ENCODE measurements around the gene TMEM150C. TPM values are rescaled to one million over a fixed set of nuclear protein-coding genes. Genes with fewer than 3 reads are reported as not detected.

Gene TMEM150C
- total and polyA plus RNA-seq, 2 of the 8 experiments (the other 6 are each of a cell fraction or from before 2014, with no cell fraction given), result 1.5 to 1.7 TPM

DNA sequence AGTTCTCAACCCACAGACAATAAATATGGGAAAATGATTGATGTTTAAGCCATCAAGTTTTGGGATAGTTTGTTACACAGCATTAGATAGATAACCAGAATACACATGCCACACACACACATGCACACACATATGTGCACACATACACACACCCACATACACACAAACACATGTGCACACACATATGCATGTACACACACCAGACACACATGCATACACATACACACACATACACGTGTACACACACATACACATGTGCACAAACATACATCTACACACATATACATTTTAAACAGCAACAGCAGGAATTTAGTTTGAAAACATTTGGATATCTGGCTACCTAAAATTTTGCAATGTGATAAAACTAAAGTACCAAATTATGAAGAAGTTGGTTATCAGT, 42.7 kb upstream of the TMEM150C start:
- no peaks in the 10 kb centered on the region for H3K36me3 ChIP-seq (ENCODE audit: control insufficient read depth in 2 of 4, insufficient read depth in 4 of 4, low read length in 3 of 4)
- H3K9me3 ChIP-seq (ENCODE audit: insufficient read depth in 2 of 2, low read depth in 1 of 2, low read length in 1 of 2), result no peaks in the 10 kb centered on the region
- no peak overlapping the region for H2BK120ac ChIP-seq (replicated peaks; ENCODE audit: low read depth, low read length)
- ChIA-PET CTCF (ENCODE audit: partially characterized antibody) (no interaction called here), POLR2A (ENCODE audit: partially characterized antibody) (no interaction called here)
- no peak overlapping the region; the same call in 1 of the 2 replicates for H2BK15ac ChIP-seq (ENCODE audit: low read length)
- 0 out of 2 replicates have a peak, but pooled peaks cover 2% of the 10 kb centered on the region for H3K79me1 ChIP-seq (ENCODE audit: low read depth, low read length)
- H2BK20ac ChIP-seq (ENCODE audit: low read length), result no peak overlapping the region
- no peak overlapping the region for H3K18ac ChIP-seq (ENCODE audit: extremely low read depth, low read length)
- no peaks in the 10 kb centered on the region for H3K79me2 ChIP-seq (ENCODE audit: control insufficient read depth in 1 of 2, insufficient read depth in 2 of 2, low read length in 2 of 2)
- no peak overlapping the region for H3K4me2 ChIP-seq (ENCODE audit: insufficient read depth in 1 of 2, low read depth in 2 of 2, low read length in 2 of 2)
- H3K14ac ChIP-seq (ENCODE audit: insufficient read length), result no peak overlapping the region
- no peak overlapping the region for H3K27ac ChIP-seq (ENCODE audit: low read depth, low read length)
- no peak overlapping the region for H2AK5ac ChIP-seq (ENCODE audit: low read depth, low read length)
- no peak overlapping the region for H4K8ac ChIP-seq (ENCODE audit: extremely low read depth, insufficient read depth, low read length)
- WGBS, 2 experiments (ENCODE audit: extremely low coverage in 1 of 2, insufficient coverage in 1 of 2, insufficient read length in 1 of 2, insufficient replicate concordance in 2 of 2, low coverage in 1 of 2, low lambda C conversion rate in 2 of 2, missing lambda C conversion rate in 1 of 2), result 85% methylated on average over 1 of the region's 1 CpG; no CpG with 5 or more reads in 1 of the 2 experiments
- H3K9ac ChIP-seq (replicated peaks in 1 of 4; ENCODE audit: extremely low read depth in 1 of 4, low read depth in 3 of 4, low read length in 3 of 4), result no peak overlapping the region
- H3K56ac ChIP-seq (replicated peaks; ENCODE audit: insufficient read length, low read depth, low read length), result no peak overlapping the region
- no peak overlapping the region for H2BK5ac ChIP-seq (ENCODE audit: low read depth, low read length)
- H3K23ac ChIP-seq (ENCODE audit: insufficient read length), result no peak overlapping the region
- no peaks in the 10 kb centered on the region for H3K23me2 ChIP-seq (ENCODE audit: low read depth, low read length)
- DNase-seq (ENCODE audit: low read depth in 1 of 2, low spot score in 2 of 2) (no peak), FAIRE-seq (no peak)
- H3K27me3 ChIP-seq (replicated peaks in 1 of 4; ENCODE audit: control insufficient read depth in 3 of 4, extremely low read depth in 1 of 4, insufficient read depth in 3 of 4, low read length in 3 of 4), result no peaks in the 10 kb centered on the region
- no peak for TF ChIP-seq SAP30 (IDR thresholded peaks at IDR 0.05; ENCODE audit: insufficient read depth, insufficient replicate concordance, low read length)
- TF ChIP-seq RBBP5 (IDR thresholded peaks at IDR 0.05; ENCODE audit: borderline replicate concordance, low read depth, low read length), result no peak
- TF ChIP-seq, protein P1, sequence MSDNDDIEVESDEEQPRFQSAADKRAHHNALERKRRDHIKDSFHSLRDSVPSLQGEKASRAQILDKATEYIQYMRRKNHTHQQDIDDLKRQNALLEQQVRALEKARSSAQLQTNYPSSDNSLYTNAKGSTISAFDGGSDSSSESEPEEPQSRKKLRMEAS (IDR thresholded peaks at IDR 0.05), result no peak
- TF ChIP-seq SIX5 (IDR thresholded peaks at IDR 0.05; ENCODE audit: low read depth, low read length), result no peak
- no peak for TF ChIP-seq NANOG (IDR thresholded peaks at IDR 0.05; ENCODE audit: insufficient read depth, low read depth, low read length, poor library complexity, severe bottlenecking)
- TF ChIP-seq BRCA1 (IDR thresholded peaks at IDR 0.05; ENCODE audit: low read depth, low read length), result no peak
- TF ChIP-seq SP4 (IDR thresholded peaks at IDR 0.05; ENCODE audit: low read length), result no peak
- TF ChIP-seq CTBP2 (IDR thresholded peaks at IDR 0.05; ENCODE audit: borderline replicate concordance, insufficient read depth, insufficient read length, low read length), result no peak
- TF ChIP-seq SUZ12 (IDR thresholded peaks at IDR 0.05; ENCODE audit: low read length), result no peak
- H4K20me1 ChIP-seq (replicated peaks in 1 of 2; ENCODE audit: control insufficient read depth in 1 of 2, insufficient read depth in 2 of 2, low read length in 2 of 2), result peaks cover 0 to 2% of the 10 kb centered on the region in 2 experiments
- H3K4ac ChIP-seq (replicated peaks; ENCODE audit: insufficient read length, low read depth, low read length), result no peak overlapping the region
- H4K5ac ChIP-seq (ENCODE audit: insufficient read length, low read depth, low read length), result no peak overlapping the region
- H4K91ac ChIP-seq (replicated peaks; ENCODE audit: insufficient read length, low read length), result no peak overlapping the region
- H2BK12ac ChIP-seq (ENCODE audit: low read depth, low read length), result no peak overlapping the region
- H3K4me3 ChIP-seq (ENCODE audit: extremely low read depth in 1 of 4, insufficient read depth in 2 of 4, low read depth in 3 of 4, low read length in 4 of 4), result no peak overlapping the region
- H2AFZ ChIP-seq (ENCODE audit: low read length), result no peak overlapping the region
- no peaks in the 10 kb centered on the region for H3K4me1 ChIP-seq (replicated peaks in 1 of 4; ENCODE audit: control insufficient read depth in 3 of 4, insufficient read depth in 4 of 4, low read length in 3 of 4)

Data from H1 (cell line).